Mucosa of descending colon (tissue), 3 donors: ENCODE results near the gene GPR17. TPM values are rescaled to one million over a fixed set of nuclear protein-coding genes. Genes with fewer than 3 reads are reported as not detected.

ENCODE experiments used
- ATAC-seq: fragments of 200-7000 bp; cut with Tn5 transposase; one replicate; pipeline ENCODE4 v1.9.1; 2020; ENCODE audit warnings: mild to moderate bottlenecking, moderate library complexity
- DNase-seq, 3 donors: peaks; one replicate each; pipeline ENCODE4 v3.0.0-alpha.2; 2020
- H3K36me3 ChIP-seq: fragments of 200-600 bp; one replicate; pipeline ENCODE4 v1.8.0; 2021; ENCODE audit warnings: low read depth, mild to moderate bottlenecking
- H3K4me1 ChIP-seq: fragments of 200-600 bp; one replicate; pipeline ENCODE4 v1.8.0; 2021; ENCODE audit warnings: low read depth, mild to moderate bottlenecking
- H3K4me3 ChIP-seq: fragments of 200-600 bp; one replicate; pipeline ENCODE4 v1.8.0; 2021; ENCODE audit warnings: mild to moderate bottlenecking
- H3K9me3 ChIP-seq: fragments of 200-600 bp; one replicate; pipeline ENCODE4 v1.8.0; 2021; ENCODE audit warnings: mild to moderate bottlenecking
- CTCF ChIP-seq: fragments of 200-600 bp; IDR thresholded peaks from one replicate; pipeline ENCODE4 v1.8.0; 2022; ENCODE audit warnings: antibody characterized with exemption, mild to moderate bottlenecking
- intact Hi-C, 2 donors: fragments of 100-400 bp; cut with DNase I in 1 of 2; cut with micrococcal nuclease in 1 of 2; formaldehyde crosslinking; loops; one replicate each; pipeline versions ENCODE4 v1.11.0 to v1.11.1; 2022; cut with DNase I, micrococcal nuclease
- total RNA-seq, 3 donors: library from RNA; stranded (reverse); fragmentation: NEBNext Ultra II Directional in 2 of 3; extraction: Animal tissue kit (Norgen Biotek cat#: 25700) in 2 of 3; gene quantifications; one replicate each; pipeline versions ENCODE4 v1.2.1 to v1.2.4, GENCODE V29; 2021 to 2023
- donor health status: DM: no; HTN: no; CAD: no; lungs with moderate emphysema.
- donor health status: DM: no; HTN: no; CAD: no.
- donor health status: DM: no; HTN: yes; CAD: no.

Gene GPR17
- total RNA-seq, 3 donors from 2014 or later = 0.51 TPM; not detected in 2

- intact Hi-C loops = no loop called here
- no peak for ATAC-seq
- no peak for DNase-seq
- no peaks in the 10 kb centered on the region for H3K4me1 ChIP-seq
- no peak overlapping the region for H3K4me3 ChIP-seq
- no peak for TF ChIP-seq CTCF
- no peaks in the 10 kb centered on the region for H3K36me3 ChIP-seq
- H3K9me3 ChIP-seq = no peaks in the 10 kb centered on the region
Measured at GRCh38 chr2:127622561-127623387, 23.2 kb upstream of the GPR17 start.

- ATAC-seq (no peak), DNase-seq (no peak)
- no peaks in the 10 kb centered on the region for H3K9me3 ChIP-seq
- H3K36me3 ChIP-seq = no peaks in the 10 kb centered on the region
- H3K4me3 ChIP-seq = no peak overlapping the region
- intact Hi-C loops = no loop called here
- no peak for TF ChIP-seq CTCF
- no peaks in the 10 kb centered on the region for H3K4me1 ChIP-seq
Measured at GRCh38 chr2:127623388-127624319, 22.3 kb upstream of the GPR17 start.

- DNase-seq (no peak), ATAC-seq (no peak)
- Histone ChIP-seq H3K4me1 (no peaks in the 10 kb centered on the region), H3K4me3 (no peak overlapping the region), H3K9me3 (no peaks in the 10 kb centered on the region), H3K36me3 (no peaks in the 10 kb centered on the region)
- no peak for TF ChIP-seq CTCF
- intact Hi-C loops = no loop called here
Measured at GRCh38 chr2:127624320-127624755, 21.6 kb upstream of the GPR17 start.

GRCh38 chr2:127624756-127625571, 21.0 kb upstream of the GPR17 start:
- ATAC-seq (no peak), DNase-seq (no peak)
- no peak overlapping the region for H3K4me3 ChIP-seq

More at GRCh38 chr2:127624756-127625571, 21.0 kb upstream of the GPR17 start:
- Histone ChIP-seq H3K4me1 (no peaks in the 10 kb centered on the region), H3K9me3 (no peaks in the 10 kb centered on the region), H3K36me3 (no peaks in the 10 kb centered on the region)
- intact Hi-C loops = no loop called here
- TF ChIP-seq CTCF = no peak
